GM19099 (cell line): ENCODE results near the gene TAMALIN.

Source experiments
- POLR2A ChIP-seq: IDR thresholded peaks from 3 replicates; pipeline ENCODE4 v1.6.1; 2011; ENCODE audit warnings: low read depth; ENCODE audit not compliant: insufficient read length; ENCODE audit errors: extremely low read depth

The TAMALIN gene

GRCh38 chr12:52005903-52006703 is 643 bp upstream of the TAMALIN start:
- no peak for TF ChIP-seq POLR2A

GRCh38 chr12:52007158-52007921 is 594 bp downstream of the TAMALIN start:
- no peak for TF ChIP-seq POLR2A

GRCh38 chr12:52007982-52008510 is 1.3 kb downstream of the TAMALIN start:
- no peak for TF ChIP-seq POLR2A

- TF ChIP-seq POLR2A, result no peak
Observed at GRCh38 chr12:52009081-52009751, 2.5 kb downstream of the TAMALIN start.

GRCh38 chr12:52010152-52010622 is 3.4 kb downstream of the TAMALIN start:
- no peak for TF ChIP-seq POLR2A

GRCh38 chr12:52010692-52011601 is 4.2 kb downstream of the TAMALIN start:
- no peak for TF ChIP-seq POLR2A

GRCh38 chr12:52011602-52012214 is 5.0 kb downstream of the TAMALIN start:
- TF ChIP-seq POLR2A, result no peak

GRCh38 chr12:52013626-52014310 is 7.0 kb downstream of the TAMALIN start:
- no peak for TF ChIP-seq POLR2A

GRCh38 chr12:52014567-52015530 is 8.1 kb downstream of the TAMALIN start:
- TF ChIP-seq POLR2A, result no peak

- TF ChIP-seq POLR2A, result no peak
Observed at GRCh38 chr12:52015532-52016041, 8.8 kb downstream of the TAMALIN start.

GRCh38 chr12:52018433-52019112 is 11.8 kb downstream of the TAMALIN start:
- TF ChIP-seq POLR2A, result no peak
